ENCODE data around the gene SVBP. TPM values are rescaled to one million over a fixed set of nuclear protein-coding genes. Genes with fewer than 3 reads are reported as not detected.

Gene SVBP
- total and polyA plus RNA-seq, 2 donors (not counting 3 experiments of a cell fraction or from before 2014, with no cell fraction given): 18.1 to 24.1 TPM

GRCh38 chr1:42825036-42825851 lies 8.0 kb upstream of the SVBP start:
- Histone ChIP-seq H3K9me3 (replicated peaks; ENCODE audit: control insufficient read depth, insufficient read depth, low read length) (no peaks in the 10 kb centered on the region), H3K9ac (replicated peaks; ENCODE audit: extremely low read depth, insufficient read depth, low read length) (no peak overlapping the region), H3K4me3 (replicated peaks in 1 of 3; ENCODE audit: insufficient read depth in 1 of 3, low read depth in 1 of 3, low read length in 3 of 3) (no peak overlapping the region), H3K4me2 (ENCODE audit: insufficient read depth, low read length) (no peak overlapping the region), H3K9me1 (replicated peaks; ENCODE audit: control insufficient read depth, extremely low read depth, insufficient read depth, low read length) (peaks cover 2% of the 10 kb centered on the region), H3K36me3 (ENCODE audit: control insufficient read depth in 2 of 2, extremely low read depth in 1 of 2, insufficient read depth in 2 of 2, low read length in 2 of 2) (no peaks in the 10 kb centered on the region), H3K27me3 (ENCODE audit: control insufficient read depth in 2 of 2, insufficient read depth in 2 of 2, low read length in 2 of 2) (no peaks in the 10 kb centered on the region), H2AFZ (ENCODE audit: low read depth, low read length) (peak overlapping the region; percentile 28), H3K4me1 (ENCODE audit: control insufficient read depth, extremely low read depth, insufficient read depth, low read length) (no peaks in the 10 kb centered on the region), H3K27ac (ENCODE audit: insufficient read depth, low read depth, low read length) (no peak overlapping the region), H3K79me2 (ENCODE audit: control insufficient read depth, insufficient read depth, low read length) (no peaks in the 10 kb centered on the region), H4K20me1 (replicated peaks; ENCODE audit: control insufficient read depth, extremely low read depth, insufficient read depth, low read length) (no peaks in the 10 kb centered on the region)
- TF ChIP-seq CTCF (IDR thresholded peaks at IDR 0.05; ENCODE audit: extremely low read depth in 1 of 2, insufficient read depth in 1 of 2, low read depth in 1 of 2, low read length in 2 of 2) (no peak), POLR2A (IDR thresholded peaks at IDR 0.05; ENCODE audit: low read depth, low read length) (no peak), POLR2AphosphoS5 (IDR thresholded peaks at IDR 0.05; ENCODE audit: insufficient read depth, low read depth, low read length) (no peak), MYC (IDR thresholded peaks at IDR 0.05; ENCODE audit: low read depth, low read length) (no peak), EZH2 (IDR thresholded peaks at IDR 0.05; ENCODE audit: borderline replicate concordance, low read depth, low read length, severe bottlenecking) (no peak), MAX (IDR thresholded peaks at IDR 0.05; ENCODE audit: insufficient read depth, insufficient read length) (no peak), JUN (IDR thresholded peaks at IDR 0.05; ENCODE audit: borderline replicate concordance, insufficient read depth, insufficient read length, low read depth) (no peak), FOS (IDR thresholded peaks at IDR 0.05; ENCODE audit: borderline replicate concordance, insufficient read depth, low read length) (no peak), GATA2 (IDR thresholded peaks at IDR 0.05; ENCODE audit: insufficient read depth, insufficient read length, low read depth, low read length) (no peak)
- dilution Hi-C loops (cut with MboI; ENCODE audit: extremely low pct_ligation_motif_present, low sequenced_read_pairs): no loop called here
- no peak for DNase-seq (ENCODE audit: low read depth, low spot score)
- CTCF ChIA-PET: interaction anchor here (0.9 to 1.3 kb wide), 3 partner anchors 21 to 59 kb away, joined by 4 to 5 read pairs (median 4); partner anchors contain the start of gene ZNF691
- no peak for FAIRE-seq
- intact Hi-C loops (cut with micrococcal nuclease): no loop called here
- POLR2A ChIA-PET: no interaction called here
- BruUV-seq (replicated peaks): no TSS peak
